AG20443 (cell line): ENCODE results near the gene INO80E.
"Not testable (repeated sequence)": the region's sequence is repeated elsewhere in the genome, so short reads cannot be mapped to it uniquely, and the experiment has no call there.

Experiments
- DNase-seq: peaks from one replicate; pipeline ENCODE4 v3.0.0; 2012; ENCODE audit warnings: low spot score, mixed read lengths

Gene INO80E

DNA sequence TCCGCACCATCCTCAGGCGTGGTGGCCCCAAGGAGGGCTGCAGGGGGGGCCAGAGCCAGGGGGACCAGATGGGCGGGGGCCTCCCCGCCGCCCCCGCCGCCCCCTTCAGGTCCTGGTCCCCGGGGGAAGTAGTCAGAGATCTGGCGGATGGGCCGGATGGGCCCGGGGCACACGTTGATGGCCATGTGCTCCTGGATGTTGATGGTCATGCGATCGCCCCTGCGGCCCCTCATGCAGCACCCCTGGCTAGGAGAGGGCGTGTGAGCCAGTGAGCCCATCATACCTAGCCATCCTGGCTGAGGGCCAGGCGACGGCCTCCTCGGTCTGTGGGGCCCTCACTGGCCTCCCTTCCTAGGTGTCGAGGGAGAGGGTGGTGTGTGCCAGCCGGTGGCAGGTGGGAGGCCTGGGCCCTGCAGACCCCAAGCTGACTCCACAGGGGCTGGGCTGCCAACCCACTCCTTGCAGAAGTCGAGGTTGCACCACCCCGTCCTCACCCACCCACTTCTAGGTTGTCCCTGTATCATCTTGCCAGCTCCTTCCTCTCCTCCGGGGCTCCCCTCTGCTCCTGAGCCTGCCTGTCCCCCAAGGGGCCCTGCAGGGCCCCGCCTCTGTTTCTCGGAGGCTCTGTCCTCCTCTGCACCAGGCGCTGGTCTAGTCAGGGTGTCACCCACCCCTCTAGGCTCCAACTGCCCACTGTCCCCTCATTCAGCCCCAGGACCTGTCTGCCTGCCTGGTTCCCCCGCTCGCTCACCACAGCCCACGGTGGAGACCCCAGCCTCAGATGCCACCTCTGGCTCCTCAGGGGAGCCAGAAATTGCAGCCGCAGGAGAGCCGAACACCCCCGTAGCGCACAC, 14.2 kb downstream of the INO80E start:
- no peak for DNase-seq

DNA sequence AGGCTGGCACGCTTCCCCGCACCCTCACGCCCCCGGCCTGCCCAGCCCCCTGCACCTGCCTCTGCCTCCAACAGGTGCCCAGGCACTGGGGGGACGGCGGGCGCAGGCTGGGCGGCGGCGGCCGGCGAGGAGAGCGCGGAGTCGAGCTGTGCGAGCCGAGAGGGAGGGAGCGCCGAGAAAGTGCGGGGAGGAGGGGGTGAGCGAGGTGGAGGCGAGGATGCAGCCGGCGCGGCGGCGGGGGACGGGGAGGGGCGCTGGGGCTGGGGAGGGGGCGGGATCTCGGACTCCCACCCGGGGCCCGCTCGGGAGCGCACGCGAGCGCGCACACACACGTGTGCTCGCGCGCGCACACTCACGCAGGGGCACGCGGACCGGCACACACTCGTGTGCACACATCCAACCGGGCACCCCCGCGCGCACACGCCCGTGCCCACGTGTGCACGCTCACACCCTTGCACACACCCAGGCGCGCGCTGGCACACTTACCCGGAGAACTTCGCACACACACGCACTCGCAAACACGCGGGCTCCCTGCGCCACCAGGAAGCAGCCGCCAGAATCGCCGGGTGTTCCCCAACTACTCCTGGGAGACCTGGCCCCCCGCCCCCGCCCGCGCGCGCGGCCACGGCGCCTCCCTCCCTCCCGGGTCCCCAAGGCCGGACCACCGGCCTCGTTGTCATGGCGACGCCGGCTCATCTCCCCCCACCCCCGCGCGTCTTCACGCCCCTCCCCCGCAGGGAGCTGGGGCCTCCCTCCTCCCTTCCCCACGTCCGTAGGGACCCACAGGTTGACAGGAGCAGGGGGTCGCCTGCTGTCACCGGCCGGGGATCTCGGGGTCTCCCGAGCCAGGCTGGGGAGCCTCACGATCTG, 15.0 kb downstream of the INO80E start, which contains the start of gene DOC2A:
Gene DOC2A, minus strand, starts transcription at position 184 of the 870 bp plus-strand sequence. CDS start 805 bp downstream, outside the sequence.
- no peak for DNase-seq

DNA sequence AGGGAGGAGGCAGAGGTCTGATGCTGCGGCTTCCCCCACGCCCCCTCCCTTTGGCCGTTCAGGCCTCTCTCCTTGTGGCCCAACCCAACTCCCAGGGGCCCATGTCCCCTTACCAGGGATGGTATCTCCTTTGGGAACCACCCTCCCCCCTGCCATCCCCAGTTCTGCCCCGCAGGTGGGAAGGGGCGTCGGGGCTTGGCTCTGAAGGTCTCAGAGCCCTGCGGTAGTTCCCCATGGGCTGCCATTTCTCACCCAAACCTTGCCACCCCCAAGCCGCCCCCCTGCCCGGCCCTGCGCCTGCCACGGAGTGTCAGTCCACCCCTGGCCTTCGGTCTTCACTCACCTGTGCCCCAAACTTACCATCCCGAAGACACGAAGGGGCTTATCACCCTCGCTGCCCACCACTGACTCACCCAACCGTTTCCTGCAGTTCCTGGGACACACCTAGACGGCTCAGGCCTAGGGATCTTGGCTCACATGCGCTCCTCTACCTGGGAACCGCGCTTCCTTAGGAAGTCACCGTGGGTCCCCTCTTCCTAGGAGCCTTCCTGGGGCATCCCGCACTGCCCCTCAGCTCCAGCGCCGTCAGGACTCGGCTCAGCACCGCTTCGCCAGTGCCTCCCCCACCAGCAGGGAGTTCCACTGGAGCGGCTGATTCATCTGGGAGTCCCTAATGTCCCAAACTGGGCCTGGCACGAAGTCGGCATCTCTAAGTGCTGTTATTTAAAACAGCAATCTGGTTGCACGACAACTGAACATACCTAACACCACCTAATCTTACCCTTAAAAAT, 15.9 kb downstream of the INO80E start:
- DNase-seq, result no peak

DNA sequence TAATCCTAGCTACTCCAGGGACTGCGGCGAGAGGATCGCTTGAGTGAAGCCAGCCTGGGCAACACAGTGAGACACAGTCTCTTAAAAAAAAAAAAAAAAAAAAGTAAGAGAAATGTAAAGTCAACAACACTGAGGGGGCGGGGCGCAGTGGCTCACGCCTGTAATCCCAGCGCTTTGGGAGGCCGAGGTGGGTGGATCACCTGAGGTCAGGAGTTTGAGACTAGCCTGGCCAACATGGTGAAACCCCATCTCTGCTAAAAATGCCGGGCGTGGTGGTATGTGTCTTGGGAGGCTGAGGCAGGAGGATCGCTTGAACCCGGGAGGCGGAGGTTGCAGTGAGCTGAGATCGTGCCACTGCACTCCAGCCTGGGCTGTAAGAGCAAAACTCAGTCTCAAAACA, 16.6 kb downstream of the INO80E start:
- not testable (repeated sequence) for DNase-seq

DNA sequence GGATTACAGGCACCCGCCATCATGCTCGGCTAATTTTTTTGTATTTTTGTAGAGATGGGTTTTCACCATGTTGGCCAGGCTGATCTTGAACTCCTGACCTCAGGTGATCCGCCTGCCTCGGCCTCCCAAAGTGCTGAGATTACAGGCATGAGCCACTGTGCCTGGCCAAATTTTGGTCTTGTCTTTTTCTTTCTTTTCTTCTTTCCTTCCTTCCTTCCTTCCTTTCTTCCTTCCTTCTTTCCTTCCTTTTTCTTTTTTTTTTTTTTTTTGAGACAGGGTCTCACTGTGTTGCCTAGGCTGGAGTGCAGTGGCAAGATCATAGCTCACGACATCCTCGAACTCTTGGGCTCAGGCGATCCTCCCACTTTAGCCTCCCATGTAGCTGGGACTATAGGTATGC, 19.4 kb downstream of the INO80E start:
- not testable (repeated sequence) for DNase-seq

DNA sequence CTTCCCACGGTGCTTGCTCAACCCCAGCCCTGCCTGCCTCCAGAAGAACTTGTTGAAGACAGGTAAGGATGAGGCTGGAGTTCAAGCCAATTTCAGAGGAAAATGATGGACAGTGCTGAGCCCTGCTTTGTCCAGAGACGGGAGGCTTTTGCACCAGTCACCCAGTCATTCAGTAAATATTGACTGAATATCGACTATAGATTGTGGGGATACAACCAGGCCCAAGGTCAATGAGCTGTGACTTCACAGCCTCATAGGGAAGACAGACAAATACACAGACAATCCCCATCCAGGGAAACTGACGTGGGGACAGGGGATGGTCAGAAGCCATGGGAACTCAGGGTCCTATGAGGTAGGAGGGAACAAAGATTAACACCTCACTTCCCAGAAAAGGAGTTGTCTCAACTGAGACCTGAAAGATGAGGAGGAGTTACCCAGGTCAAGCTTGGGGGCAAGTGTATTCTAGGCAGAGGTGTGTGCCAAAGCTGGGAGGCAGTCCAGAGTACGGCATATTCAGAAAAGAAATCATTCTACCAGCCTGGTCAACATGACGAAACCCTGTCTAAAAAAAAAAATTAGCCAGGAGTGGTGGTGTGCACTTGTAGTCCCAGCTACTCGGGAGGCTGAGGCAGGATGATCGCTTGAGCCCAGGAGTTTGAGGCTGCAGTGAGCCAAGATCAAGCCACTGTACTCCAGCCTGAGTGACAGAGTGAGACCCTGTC, 20.7 kb downstream of the INO80E start:
- no peak for DNase-seq

DNA sequence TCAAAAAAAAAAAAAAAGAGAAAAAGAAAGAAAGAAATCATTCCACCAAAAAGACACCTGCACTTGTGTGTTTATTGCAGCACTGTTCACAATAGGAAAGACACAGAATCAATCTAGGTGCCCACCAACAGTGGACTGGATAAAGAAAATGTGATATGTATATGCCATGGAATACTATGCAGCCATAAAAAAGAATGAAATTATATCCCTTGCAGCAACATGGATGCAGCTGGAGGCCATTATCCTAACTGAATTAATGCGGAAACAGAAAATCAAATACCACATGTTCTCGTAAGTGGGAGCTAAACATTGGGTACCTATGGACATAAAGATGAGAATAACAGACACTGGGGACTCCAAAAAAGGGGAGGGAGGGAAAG, 21.2 kb downstream of the INO80E start:
- DNase-seq, result no peak

DNA sequence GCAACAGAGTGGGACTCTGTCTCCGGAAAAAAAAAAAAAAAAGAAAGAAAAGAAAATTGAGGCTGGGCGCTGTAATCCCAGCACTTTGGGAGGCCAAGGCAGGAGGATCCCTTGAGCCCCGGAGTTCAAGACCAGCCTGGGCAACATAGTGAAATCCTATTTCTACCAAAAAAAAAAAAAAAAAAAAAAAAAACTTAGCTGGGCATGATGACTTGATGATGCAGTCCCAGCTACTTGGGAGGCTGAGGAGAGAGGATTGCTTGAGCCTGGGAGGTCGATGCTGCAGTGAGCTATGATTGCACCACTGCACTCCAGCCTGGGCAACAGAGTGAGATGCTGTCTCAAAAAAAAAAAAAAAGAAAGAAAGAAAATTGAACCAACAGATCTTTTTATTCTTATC, 21.9 kb downstream of the INO80E start:
- DNase-seq, result not testable (repeated sequence)

DNA sequence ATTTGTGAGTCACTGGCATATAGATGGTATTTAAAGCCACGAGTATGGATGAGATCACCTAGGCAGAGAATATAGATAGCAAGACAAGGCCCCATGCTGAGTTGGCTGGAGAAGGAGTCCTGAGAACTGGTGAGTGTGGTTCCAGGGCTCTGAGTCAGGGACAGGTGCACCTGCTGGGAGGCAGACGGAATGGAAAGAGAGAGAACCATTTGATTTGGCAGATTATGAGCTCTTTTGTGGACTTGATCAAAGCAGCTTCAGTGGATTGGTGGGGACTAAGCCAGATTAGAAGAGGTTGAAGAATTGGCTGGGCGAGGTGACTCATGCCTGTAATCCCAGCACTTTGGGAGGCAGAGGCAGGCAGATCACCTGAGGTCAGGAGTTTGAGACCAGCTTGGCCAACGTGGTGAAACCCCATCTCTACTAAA, 22.7 kb downstream of the INO80E start:
- no peak for DNase-seq

DNA sequence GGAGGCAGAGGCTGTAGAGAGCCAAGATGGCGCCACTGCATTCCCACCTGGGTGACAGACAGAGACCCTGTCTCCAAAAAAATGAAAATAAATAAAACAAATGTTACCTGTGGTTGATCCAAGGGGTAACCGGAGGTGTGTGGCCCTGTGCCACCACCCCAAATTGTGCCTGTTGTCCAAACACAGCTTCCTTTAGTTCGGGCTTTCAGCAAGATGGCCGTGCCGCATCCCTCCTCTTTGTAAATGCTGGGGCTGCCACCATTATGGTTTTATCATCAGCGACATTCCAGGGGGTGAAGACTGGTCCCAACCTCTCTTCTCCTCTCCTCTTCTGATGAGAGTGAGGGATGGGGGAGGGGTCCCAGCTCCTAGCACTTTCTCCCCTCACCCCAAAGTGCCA, 26.8 kb downstream of the INO80E start, which contains the start of gene C16orf92:
Gene C16orf92, plus strand, starts transcription at position 312 of the 400 bp plus-strand sequence. CDS start 143 bp downstream, outside the sequence.
- DNase-seq, result no peak

DNA sequence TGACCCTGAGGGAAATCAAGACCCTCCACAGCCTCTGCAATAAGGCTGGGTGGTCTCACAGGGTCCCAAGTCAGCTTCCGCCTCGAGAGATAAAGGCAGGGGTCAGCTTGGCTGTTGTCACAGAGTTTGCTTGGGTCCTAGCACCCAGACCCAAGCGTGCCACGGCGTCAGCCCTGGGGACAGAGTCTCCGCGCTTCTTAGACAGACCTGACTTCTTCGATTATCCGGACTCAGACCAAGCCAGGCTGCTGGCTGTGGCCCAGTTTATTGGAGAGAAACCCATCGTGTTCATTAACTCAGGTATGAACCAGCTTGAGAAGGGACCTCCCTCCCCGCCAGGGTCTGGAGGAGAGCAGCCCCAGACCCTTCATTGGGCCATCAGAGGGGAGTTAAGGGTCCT, 27.5 kb downstream of the INO80E start:
- no peak for DNase-seq

DNA sequence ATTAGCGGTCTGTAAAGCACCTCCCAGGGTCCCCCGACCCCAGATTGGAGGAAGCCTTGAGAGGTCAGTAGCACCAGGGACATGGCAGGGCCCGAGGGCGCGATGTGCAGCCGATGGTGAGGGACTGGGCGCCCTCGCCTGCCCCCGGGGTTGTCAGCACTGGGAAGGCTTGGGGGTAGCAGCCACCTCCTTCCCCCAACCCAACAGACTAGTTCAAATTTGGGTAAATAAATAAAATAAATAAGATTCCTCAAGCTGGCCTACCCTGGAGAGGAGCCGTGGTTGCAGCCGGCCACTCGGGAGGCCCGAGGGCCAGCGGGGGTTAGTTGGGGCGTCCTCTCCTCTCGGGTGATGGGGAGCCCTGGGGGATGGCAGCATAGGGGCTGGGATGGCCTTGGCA, 28.4 kb downstream of the INO80E start:
- DNase-seq, result no peak

DNA sequence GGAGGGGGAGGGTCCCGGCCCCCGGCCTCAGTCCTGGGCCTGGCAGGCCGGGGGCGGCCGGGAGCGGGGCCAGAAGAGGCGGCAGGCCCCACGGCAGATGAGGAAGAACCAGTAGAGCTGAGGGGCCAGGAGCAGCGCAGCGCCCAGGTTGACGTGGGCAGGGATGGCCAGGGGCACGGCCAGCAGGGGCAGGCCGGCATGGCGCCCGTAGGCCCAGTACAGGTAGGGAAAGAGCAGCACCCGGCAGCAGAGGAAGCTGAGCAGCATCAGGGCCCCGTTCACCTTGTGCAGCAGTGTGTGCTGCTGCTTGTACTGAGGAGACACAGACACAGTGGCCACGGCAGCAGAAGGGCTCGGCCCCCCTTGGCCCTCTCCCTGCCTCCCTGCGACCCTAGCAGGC, 29.1 kb downstream of the INO80E start:
- no peak for DNase-seq

DNA sequence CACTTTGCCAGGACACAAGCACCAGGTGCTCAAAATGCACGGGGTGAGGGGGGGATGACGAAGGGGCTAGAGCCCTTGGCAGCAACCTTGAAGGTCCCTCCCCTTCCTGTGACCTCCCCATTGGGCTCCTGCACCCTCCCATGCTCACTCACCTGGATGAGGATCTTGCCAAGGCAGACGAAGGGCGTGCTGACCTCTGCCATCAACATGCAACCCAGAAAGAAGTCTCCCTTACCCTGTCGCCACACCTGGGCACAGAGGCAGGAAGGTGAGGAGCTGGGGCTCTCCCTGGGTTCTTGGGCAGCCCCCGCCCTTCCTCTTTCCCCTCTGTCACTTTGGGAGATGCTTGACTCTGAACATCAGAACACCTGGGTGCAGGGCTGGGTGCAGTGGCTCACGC, 29.5 kb downstream of the INO80E start:
- DNase-seq, result no peak

DNA sequence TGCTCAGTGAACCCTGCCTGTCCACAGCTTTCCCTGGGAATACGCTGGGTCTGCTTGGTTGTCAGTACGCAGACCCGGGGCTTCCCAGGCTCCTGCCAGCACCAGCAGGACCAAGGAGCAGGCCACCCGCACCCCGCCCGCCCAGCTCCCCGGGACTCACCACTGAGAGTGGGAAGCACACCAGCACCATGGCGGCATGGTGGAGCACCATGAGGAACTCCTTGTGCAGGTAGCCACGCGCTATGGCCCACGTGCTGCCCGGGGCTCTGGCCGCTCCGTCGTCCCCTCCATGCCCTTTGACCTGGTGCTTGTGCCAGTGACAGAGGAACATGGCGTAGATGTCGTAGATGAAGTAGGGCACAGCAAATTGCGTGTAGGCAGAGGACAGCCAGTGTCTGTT, 30.4 kb downstream of the INO80E start:
- DNase-seq, result no peak

DNA sequence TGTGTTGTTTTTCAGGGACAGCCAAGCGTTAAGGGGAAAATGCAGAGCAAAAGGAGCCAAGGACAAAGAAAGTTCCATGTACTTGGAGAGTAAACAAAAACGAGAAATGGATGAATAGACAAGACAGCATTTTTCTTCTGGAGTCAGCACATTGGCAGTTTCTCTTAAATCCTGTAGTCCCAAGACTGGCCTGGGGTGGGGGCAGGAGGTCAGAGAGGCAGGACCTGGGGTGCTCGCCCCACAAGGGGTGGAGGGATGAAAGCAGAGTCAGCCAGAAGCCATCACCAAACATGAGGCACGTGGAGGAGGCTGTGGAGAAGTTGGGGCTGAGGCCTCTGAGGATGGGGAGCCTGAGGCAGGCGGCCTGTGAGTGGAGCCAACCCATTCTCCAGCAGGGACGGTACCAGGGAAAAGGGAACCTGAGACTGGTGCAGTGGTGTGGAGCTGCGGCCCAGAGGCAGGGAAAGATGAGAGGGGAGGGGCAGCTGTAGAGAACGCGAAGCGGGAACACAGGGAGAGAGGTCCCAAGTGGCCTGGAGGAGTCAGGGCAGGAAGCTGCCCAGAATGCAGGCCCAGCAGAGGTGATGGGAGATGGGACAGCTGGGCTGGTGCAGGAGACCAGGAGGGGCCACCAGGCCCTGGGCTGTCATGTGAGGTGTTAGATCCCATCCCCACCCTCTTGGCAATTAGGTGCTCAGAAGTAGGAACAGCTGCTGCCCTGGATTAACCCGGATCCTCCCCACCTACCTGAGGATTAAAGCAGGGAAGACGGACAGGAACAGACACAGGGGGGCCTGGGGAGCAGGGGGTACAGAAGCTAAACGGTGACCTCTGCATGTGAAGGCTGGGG, 31.8 kb downstream of the INO80E start:
- no peak for DNase-seq

DNA sequence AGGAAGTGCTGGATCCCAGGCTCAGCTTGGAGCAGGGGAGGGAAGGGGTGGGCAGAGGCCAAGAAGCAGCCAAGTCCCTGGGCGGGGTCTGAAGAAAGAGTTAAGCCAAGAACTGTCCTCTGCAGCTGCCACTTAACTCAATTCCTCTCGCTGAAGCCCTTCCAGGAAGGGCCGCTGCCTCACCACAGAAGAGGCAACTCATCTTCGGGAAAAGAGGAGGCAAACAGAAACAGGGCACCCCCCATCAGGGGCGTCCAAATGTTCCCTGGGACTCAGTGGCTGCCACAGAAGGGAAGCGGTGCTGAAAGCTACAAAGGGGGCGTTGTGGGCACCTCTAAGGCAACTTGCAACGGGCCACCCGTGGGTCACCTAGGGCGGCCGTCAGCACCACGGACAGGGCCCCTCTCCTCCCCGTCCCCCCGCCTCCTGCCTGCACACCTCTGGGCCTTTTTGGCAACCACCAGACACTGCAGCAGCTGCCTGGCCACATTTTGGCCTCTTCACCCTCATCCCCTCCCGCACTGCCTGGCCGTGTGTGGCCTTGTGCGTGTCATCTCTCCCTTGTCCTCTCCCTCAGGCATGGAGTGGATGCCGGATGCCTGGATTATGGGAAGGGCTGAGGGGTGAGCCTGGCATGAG, 32.5 kb downstream of the INO80E start:
- peak; percentile 33 for DNase-seq

DNA sequence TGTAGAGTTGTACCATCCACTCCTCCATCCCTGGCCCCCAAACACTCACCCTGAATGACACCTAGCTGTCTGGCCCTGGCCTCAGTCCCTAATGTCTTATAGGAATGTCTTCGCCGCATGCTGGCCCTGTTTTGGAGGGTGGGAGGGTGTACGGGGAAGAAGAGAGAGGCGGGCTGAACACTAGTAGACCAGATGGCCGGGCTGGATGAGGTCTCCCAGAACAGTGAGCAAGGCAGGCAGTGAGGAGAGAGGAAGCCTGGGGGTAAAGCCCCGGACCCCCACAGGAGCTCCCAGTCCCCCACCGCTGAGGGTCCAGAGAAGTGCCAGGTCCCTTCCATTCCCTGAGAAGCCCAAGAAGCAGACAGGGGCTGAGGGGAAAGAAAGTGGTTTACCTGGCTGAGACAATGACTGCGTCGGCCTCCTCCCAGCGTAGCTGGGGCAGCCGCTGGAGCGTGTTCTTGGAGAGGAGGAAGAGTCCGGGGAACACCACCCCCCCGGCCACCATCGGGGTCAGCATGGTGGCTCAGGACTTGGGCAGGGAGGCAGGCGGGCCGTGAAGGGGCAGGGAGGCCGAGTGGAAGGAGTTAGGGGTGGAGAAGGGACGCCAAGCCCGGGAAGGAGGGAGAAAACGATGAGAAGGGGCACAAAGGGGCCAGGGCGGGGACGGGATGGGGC, 34.1 kb downstream of the INO80E start:
- no peak for DNase-seq

DNA sequence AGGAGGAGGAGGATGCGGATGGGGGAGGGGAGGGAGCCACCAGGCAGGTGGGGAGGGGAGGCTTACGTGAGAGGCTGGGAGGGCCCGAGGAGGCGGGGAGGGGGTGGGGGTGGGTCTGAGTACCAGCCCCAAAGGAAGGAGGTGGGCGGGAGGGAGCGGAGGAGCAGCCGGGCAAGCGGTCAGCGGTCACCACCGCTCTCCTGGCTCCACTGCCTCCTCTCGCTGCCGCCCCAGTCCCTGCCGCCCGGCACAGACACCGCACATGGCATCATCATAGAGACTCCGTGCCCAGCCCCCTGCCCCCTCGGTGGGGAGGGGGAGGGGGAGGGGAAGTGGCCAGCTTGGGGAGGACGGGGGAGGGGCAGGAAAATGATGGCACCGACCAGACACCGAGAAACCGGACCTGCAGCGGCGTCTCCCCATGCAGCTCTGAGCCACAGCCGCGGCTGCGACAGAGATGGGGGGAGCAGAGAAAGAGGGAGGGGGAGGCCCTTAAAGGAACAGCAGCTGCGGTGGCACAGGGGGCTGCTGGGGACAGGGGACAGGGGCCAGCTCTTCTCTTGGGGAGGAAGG, 34.9 kb downstream of the INO80E start, which contains the start of gene TLCD3B:
Gene TLCD3B, minus strand, starts transcription at position 431 of the 573 bp plus-strand sequence. CDS start 744 bp downstream, outside the sequence.
- DNase-seq, result peak; percentile 42
